ENCODE results near the gene GRM1.

- TF ChIP-seq CTCF (IDR thresholded peaks at IDR 0.05), result no peak
- TF ChIP-seq EP300 (IDR thresholded peaks at IDR 0.05), result no peak
These were observed 3.5 kb downstream of the GRM1 start for GRCh38 chr6:146032387-146032786.

All from ovary (tissue), 3 donors.